GM12892 (cell line): ENCODE results near the gene SPECC1.

Source experiments
- POLR2A ChIP-seq: IDR thresholded peaks from 2 replicates; pipeline ENCODE4 v1.6.1; 2011; ENCODE audit warnings: low read depth, low read length, control low read depth
- POLR2AphosphoS5 ChIP-seq: IDR thresholded peaks from 2 replicates; pipeline ENCODE4 v1.6.1; 2011; ENCODE audit warnings: low read depth, low read length, control low read depth
- TAF1 ChIP-seq: IDR thresholded peaks from 2 replicates; pipeline ENCODE4 v1.6.1; 2011; ENCODE audit warnings: low read depth, mild to moderate bottlenecking, control low read depth, low read length, borderline replicate concordance

DNA sequence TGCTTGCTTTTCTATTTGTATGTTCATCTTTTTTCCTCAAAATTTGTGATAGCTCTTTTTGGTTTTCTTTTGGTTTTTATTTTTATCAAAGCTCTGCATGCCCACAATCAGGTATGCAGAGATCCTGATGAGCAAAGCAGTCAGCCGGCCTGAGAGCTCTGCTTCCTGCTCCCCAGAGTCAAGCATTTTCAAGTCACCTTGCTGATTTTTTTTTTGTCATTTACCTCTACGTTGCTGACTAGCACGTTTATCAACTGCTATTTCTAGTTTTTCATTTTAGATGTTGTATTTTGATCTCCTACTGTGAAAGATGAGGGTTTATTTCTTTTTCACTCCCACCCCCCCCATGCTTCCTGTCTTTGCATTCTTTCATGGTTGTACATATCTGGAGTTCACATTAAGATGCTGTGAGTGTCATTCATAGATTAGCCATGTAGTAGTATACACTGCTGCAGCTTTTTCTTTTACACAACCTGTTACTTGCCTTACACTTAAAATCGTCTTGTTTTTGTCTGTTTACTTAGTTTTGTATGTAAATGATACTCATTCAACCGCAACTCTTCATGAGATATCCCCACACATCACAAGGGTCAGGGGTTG lies 262.0 kb downstream of the SPECC1 start:
- TF ChIP-seq POLR2A (no peak), POLR2AphosphoS5 (no peak), TAF1 (no peak)
